Upper lobe of left lung (tissue), 6 donors: ENCODE data around the gene UTS2. TPM values are rescaled to one million over a fixed set of nuclear protein-coding genes. Genes with fewer than 3 reads are reported as not detected.

Experiments used
- ATAC-seq, 2 donors: fragments of 200-7000 bp; cut with Tn5 transposase; one replicate each; pipeline ENCODE4 v1.9.1; 2022; ENCODE audit warnings: mild to moderate bottlenecking in 2 of 2, moderate library complexity in 2 of 2; ENCODE audit not compliant: low FRiP score in 2 of 2
- DNase-seq, 2 donors: peaks; one replicate each; pipeline ENCODE4 v3.0.0-alpha.2; 2019 to 2020
- H3K27ac ChIP-seq, 4 donors: fragments of 200-600 bp; sonication (generic); one replicate each; pipeline ENCODE4 v1.5.1; 2016 to 2019
- H3K27me3 ChIP-seq, 4 donors: fragments of 200-600 bp; sonication (generic); one replicate each; pipeline ENCODE4 v1.5.1; 2017 to 2019
- H3K36me3 ChIP-seq, 4 donors: fragments of 200-600 bp; sonication (generic); one replicate each; pipeline ENCODE4 v1.5.1; 2016 to 2019
- H3K4me1 ChIP-seq, 4 donors: fragments of 200-600 bp; sonication (generic); one replicate each; pipeline ENCODE4 v1.5.1; 2018 to 2019
- H3K4me3 ChIP-seq, 4 donors: fragments of 200-600 bp; sonication (generic); one replicate each; pipeline ENCODE4 v1.5.1; 2017 to 2019; ENCODE audit warnings: mild to moderate bottlenecking in 2 of 4, moderate library complexity in 1 of 4
- H3K9me3 ChIP-seq, 4 donors: fragments of 200-600 bp; sonication (generic); one replicate each; pipeline ENCODE4 v1.5.1; 2018 to 2019
- EP300 ChIP-seq, 4 donors: sonication (generic); formaldehyde crosslinking; IDR thresholded peaks; one replicate each; pipeline ENCODE4 v1.5.1; 2017; ENCODE audit warnings: antibody characterized with exemption in 4 of 4, control low read depth in 2 of 4
- POLR2A ChIP-seq, 4 donors: fragments of 450-650 bp; IDR thresholded peaks; one replicate each; pipeline ENCODE4 v1.5.1; 2016 to 2017; ENCODE audit warnings: antibody characterized with exemption in 4 of 4, mild to moderate bottlenecking in 2 of 4
- POLR2AphosphoS5 ChIP-seq, 2 donors: sonication (generic); formaldehyde crosslinking; IDR thresholded peaks; one replicate each; pipeline ENCODE4 v1.5.1; 2017; ENCODE audit warnings: antibody characterized with exemption in 2 of 2
- WGBS, 2 donors: methylation state at CpG; one replicate each; pipeline ENCODE4 v1.1.5; 2017 to 2018; 5-methylcytosine and 5-hydroxymethylcytosine counted together
- total RNA-seq, 6 donors: library from RNA; depleted of rRNA in 4 of 6; stranded (reverse); fragments of >200 nt in 4 of 6; gene quantifications; one replicate each; pipeline versions ENCODE4 v1.1.0 to v1.2.1, GENCODE V29; 2016 to 2021
- TF ChIP-seq, protein P1 (sequence below), 6 experiments: fragments of 450-650 bp in 4 of 6; fragments of 200-600 bp in 2 of 6; sonication (generic) in 2 of 6; IDR thresholded peaks; one replicate each; pipeline ENCODE4 v1.5.1; 2016 to 2019; ENCODE audit warnings: antibody characterized with exemption in 6 of 6
- donor health status: DM: no; HTN: no; CAD: no; lungs with moderate emphysema.
- donor health status: DM: no; HTN: yes; CAD: no; lungs with severe emphysema.

Gene UTS2
- total RNA-seq, 6 donors from 2014 or later = not detected

DNA sequence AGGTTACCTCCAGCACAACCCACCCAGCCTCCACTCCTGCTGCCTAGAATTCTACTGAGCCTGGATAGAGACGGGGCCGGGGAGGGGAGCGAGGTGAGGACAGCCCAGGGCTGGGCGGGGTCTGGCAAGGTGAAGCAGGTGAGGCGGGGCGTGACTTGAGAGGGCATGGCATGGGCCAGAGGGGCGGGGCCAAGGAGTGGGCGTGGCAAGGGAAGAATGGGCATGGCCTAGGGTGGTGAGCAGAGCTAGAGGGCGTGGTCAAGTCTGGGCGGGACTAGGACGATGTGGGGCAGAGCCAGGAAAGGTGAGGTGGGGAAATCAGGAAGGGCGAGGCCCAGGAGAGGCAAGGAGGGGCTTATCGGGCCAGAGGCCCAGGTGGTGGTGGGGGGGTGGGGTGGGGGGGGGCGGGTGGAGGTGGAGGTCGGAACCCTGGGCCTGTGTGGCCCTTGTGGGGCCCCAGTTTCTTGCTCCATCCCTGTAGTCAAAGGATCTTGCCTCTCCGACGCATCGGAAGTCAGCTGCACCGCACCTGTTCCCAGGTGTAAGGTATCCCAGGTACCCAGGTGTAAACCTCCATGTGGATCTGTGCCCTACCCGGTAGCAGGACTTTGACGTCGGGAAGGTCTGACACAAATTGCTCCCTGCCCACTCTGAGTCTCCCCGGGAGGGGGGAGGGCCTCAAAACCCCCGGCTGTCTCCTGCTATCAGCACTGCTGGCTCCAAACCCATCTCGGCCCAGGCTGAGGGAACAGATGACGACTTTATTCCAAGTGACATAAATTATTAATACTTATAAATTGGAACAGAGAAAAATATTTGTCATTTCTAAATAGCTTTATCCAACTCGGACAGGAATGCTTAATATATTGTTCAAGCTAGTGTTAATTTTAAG is 32.9 kb upstream of the UTS2 start:
- Histone ChIP-seq H3K4me3 (peak overlapping the region in 3 of 4 donors; percentile 18 to 21 (median 19)), H3K27ac (no peak overlapping the region), H3K4me1 (no peaks in the 10 kb centered on the region), H3K9me3 (no peaks in the 10 kb centered on the region), H3K36me3 (no peaks in the 10 kb centered on the region), H3K27me3 (no peaks in the 10 kb centered on the region)
- TF ChIP-seq POLR2A (IDR thresholded peaks at IDR 0.05) (no peak), EP300 (IDR thresholded peaks at IDR 0.05) (no peak), POLR2AphosphoS5 (IDR thresholded peaks at IDR 0.05) (no peak)
- TF ChIP-seq, protein P1, sequence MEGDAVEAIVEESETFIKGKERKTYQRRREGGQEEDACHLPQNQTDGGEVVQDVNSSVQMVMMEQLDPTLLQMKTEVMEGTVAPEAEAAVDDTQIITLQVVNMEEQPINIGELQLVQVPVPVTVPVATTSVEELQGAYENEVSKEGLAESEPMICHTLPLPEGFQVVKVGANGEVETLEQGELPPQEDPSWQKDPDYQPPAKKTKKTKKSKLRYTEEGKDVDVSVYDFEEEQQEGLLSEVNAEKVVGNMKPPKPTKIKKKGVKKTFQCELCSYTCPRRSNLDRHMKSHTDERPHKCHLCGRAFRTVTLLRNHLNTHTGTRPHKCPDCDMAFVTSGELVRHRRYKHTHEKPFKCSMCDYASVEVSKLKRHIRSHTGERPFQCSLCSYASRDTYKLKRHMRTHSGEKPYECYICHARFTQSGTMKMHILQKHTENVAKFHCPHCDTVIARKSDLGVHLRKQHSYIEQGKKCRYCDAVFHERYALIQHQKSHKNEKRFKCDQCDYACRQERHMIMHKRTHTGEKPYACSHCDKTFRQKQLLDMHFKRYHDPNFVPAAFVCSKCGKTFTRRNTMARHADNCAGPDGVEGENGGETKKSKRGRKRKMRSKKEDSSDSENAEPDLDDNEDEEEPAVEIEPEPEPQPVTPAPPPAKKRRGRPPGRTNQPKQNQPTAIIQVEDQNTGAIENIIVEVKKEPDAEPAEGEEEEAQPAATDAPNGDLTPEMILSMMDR (IDR thresholded peaks at IDR 0.05) = no peak
- DNase-seq = peak; percentile 92 to 94
- 32 to 48% methylated on average over 18 to 26 of the region's 27 CpGs for WGBS, 2 donors
- ATAC-seq = peak; percentile 73 to 86

DNA sequence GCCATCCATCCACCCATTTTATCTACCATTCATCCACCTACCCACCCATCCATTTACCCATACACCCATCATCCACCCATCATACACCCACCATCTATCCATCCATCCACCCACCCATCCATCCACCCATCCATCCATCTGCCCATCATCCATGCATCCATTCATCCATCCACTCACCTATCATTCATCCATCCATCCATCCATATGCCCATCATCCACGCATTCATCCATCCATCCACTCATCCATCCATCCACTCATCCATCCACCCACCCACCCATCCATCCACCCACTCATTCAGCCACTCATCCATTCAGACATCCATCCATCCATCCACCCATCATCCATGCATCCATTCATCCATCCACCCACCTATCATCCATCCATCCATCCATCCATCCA is 31.9 kb upstream of the UTS2 start:
- Histone ChIP-seq H3K36me3 (no peaks in the 10 kb centered on the region), H3K9me3 (no peaks in the 10 kb centered on the region), H3K27ac (no peak overlapping the region), H3K4me3 (no peak overlapping the region), H3K4me1 (no peaks in the 10 kb centered on the region), H3K27me3 (no peaks in the 10 kb centered on the region)
- WGBS, 2 donors = 53 to 91% methylated on average over 1 of the region's 1 CpG
- no peak for ATAC-seq
- TF ChIP-seq EP300 (IDR thresholded peaks at IDR 0.05) (no peak), POLR2A (IDR thresholded peaks at IDR 0.05) (no peak), POLR2AphosphoS5 (IDR thresholded peaks at IDR 0.05) (no peak)
- TF ChIP-seq, protein P1 (IDR thresholded peaks at IDR 0.05) = no peak
- DNase-seq = no peak

DNA sequence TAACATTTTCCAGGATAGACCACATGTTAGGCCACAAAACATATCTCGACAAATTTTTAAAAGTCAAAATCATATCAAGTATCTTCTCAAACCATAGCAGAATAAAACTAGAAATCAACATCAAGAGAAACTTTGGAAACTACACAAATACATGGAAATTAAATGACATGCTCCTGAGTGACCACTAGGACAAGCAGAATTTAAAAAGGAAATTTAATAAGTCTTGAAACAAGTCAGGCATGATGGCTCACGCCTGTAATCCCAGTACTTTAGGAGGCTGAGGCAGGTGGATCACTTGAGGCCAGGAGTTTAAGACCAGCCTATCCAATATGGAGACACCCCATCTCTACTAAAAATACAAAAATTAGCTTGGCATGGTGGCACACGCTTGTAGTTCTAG is 26.4 kb upstream of the UTS2 start:
- TF ChIP-seq, protein P1 (IDR thresholded peaks at IDR 0.05) = no peak
- TF ChIP-seq POLR2AphosphoS5 (IDR thresholded peaks at IDR 0.05) (no peak), POLR2A (IDR thresholded peaks at IDR 0.05) (no peak), EP300 (IDR thresholded peaks at IDR 0.05) (no peak)
- WGBS, 2 donors = 88 to 91% methylated on average over 3 of the region's 3 CpGs
- DNase-seq (no peak), ATAC-seq (no peak)
- H3K4me1 ChIP-seq = no peaks in the 10 kb centered on the region
- no peaks in the 10 kb centered on the region for H3K27me3 ChIP-seq
- no peaks in the 10 kb centered on the region for H3K36me3 ChIP-seq
- no peak overlapping the region for H3K27ac ChIP-seq
- H3K9me3 ChIP-seq = peaks cover 0 to 4% (median 2%) of the 10 kb centered on the region in 4 donors
- H3K4me3 ChIP-seq = no peak overlapping the region

DNA sequence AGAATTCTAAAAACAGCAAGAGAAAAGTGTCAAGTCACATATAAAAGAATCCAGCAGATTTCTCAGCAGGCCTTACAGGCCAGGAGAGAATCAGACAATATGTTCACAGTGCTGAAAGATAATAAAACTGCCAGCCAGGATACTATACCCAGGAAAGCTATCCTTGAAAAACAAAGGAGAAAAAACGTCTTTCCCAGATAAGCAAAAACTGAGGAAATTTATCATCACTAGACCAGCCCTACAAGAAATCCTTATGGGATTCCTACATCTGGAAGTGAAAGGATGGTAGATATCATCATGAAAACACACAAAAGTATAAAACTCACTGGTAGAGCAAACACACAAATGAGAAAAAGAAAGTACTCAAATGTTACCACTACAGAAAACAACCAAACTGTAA is 25.2 kb upstream of the UTS2 start:
- Histone ChIP-seq H3K27ac (no peak overlapping the region), H3K36me3 (no peaks in the 10 kb centered on the region)
- ATAC-seq = no peak

More for the DNA sequence above, 25.2 kb upstream of the UTS2 start:
- Histone ChIP-seq H3K4me1 (no peaks in the 10 kb centered on the region), H3K9me3 (peaks cover 0 to 4% (median 2%) of the 10 kb centered on the region in 4 donors), H3K4me3 (no peak overlapping the region), H3K27me3 (no peaks in the 10 kb centered on the region)
- DNase-seq = no peak
- TF ChIP-seq, protein P1 (IDR thresholded peaks at IDR 0.05) = no peak
- TF ChIP-seq EP300 (IDR thresholded peaks at IDR 0.05) (no peak), POLR2AphosphoS5 (IDR thresholded peaks at IDR 0.05) (no peak), POLR2A (IDR thresholded peaks at IDR 0.05) (no peak)
- 68 to 73% methylated on average over 1 of the region's 1 CpG for WGBS, 2 donors
